ENCODE data around the gene ERBB4. TPM values are rescaled to one million over a fixed set of nuclear protein-coding genes. Genes with fewer than 3 reads are reported as not detected.

ERBB4 gene
- total RNA-seq, 4 donors from 2014 or later, result 0.04 to 0.57 (median 0.35) TPM; not detected in 1

- H3K27ac ChIP-seq, result no peak overlapping the region
- intact Hi-C loops (cut with DNase I), result no loop called here
- peaks cover 0 to 34% (median 0%) of the 10 kb centered on the region in 4 donors for H3K27me3 ChIP-seq
- no peaks in the 10 kb centered on the region for H3K9me3 ChIP-seq
- TF ChIP-seq, protein P1, sequence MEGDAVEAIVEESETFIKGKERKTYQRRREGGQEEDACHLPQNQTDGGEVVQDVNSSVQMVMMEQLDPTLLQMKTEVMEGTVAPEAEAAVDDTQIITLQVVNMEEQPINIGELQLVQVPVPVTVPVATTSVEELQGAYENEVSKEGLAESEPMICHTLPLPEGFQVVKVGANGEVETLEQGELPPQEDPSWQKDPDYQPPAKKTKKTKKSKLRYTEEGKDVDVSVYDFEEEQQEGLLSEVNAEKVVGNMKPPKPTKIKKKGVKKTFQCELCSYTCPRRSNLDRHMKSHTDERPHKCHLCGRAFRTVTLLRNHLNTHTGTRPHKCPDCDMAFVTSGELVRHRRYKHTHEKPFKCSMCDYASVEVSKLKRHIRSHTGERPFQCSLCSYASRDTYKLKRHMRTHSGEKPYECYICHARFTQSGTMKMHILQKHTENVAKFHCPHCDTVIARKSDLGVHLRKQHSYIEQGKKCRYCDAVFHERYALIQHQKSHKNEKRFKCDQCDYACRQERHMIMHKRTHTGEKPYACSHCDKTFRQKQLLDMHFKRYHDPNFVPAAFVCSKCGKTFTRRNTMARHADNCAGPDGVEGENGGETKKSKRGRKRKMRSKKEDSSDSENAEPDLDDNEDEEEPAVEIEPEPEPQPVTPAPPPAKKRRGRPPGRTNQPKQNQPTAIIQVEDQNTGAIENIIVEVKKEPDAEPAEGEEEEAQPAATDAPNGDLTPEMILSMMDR (IDR thresholded peaks at IDR 0.05), result no peak
- TF ChIP-seq POLR2A (IDR thresholded peaks at IDR 0.05), result no peak
- H3K4me1 ChIP-seq, result no peaks in the 10 kb centered on the region
- WGBS, 2 donors, result 78 to 88% methylated on average over 1 of the region's 1 CpG
- no peak overlapping the region for H3K4me3 ChIP-seq
- no peaks in the 10 kb centered on the region for H3K36me3 ChIP-seq
- DNase-seq, result no peak
Observed at GRCh38 chr2:212530373-212530772, 8.2 kb downstream of the ERBB4 start.

- Histone ChIP-seq H3K27me3 (peaks cover 0 to 13% (median 0%) of the 10 kb centered on the region in 4 donors), H3K4me3 (no peak overlapping the region), H3K27ac (no peak overlapping the region), H3K36me3 (no peaks in the 10 kb centered on the region), H3K9me3 (no peaks in the 10 kb centered on the region), H3K4me1 (no peaks in the 10 kb centered on the region)
- no peak for DNase-seq
- TF ChIP-seq, protein P1 (IDR thresholded peaks at IDR 0.05), result peak in 1 of 6 experiments; percentile 18
- no peak for TF ChIP-seq POLR2A (IDR thresholded peaks at IDR 0.05)
- intact Hi-C loops (cut with DNase I), result no loop called here
- 49 to 60% methylated on average over 6 of the region's 6 CpGs for WGBS, 2 donors
Observed at GRCh38 chr2:212528106-212528856, 10.3 kb downstream of the ERBB4 start.

GRCh38 chr2:212526059-212526458 lies 12.5 kb downstream of the ERBB4 start:
- intact Hi-C loops (cut with DNase I), result no loop called here
- Histone ChIP-seq H3K27ac (no peak overlapping the region), H3K36me3 (no peaks in the 10 kb centered on the region), H3K9me3 (no peaks in the 10 kb centered on the region), H3K27me3 (peaks cover 0 to 6% (median 0%) of the 10 kb centered on the region in 4 donors), H3K4me3 (no peak overlapping the region), H3K4me1 (no peaks in the 10 kb centered on the region)
- 73 to 81% methylated on average over 1 of the region's 1 CpG for WGBS, 2 donors
- DNase-seq, result no peak
- TF ChIP-seq POLR2A (IDR thresholded peaks at IDR 0.05), result no peak
- TF ChIP-seq, protein P1 (IDR thresholded peaks at IDR 0.05), result no peak

- H3K4me3 ChIP-seq, result no peak overlapping the region
- intact Hi-C loops (cut with DNase I), result no loop called here
- 27 to 63% methylated on average over 2 of the region's 2 CpGs for WGBS, 2 donors
- TF ChIP-seq, protein P1 (IDR thresholded peaks at IDR 0.05), result no peak
- TF ChIP-seq POLR2A (IDR thresholded peaks at IDR 0.05), result no peak
- no peak overlapping the region for H3K27ac ChIP-seq
- no peaks in the 10 kb centered on the region for H3K9me3 ChIP-seq
- no peaks in the 10 kb centered on the region for H3K36me3 ChIP-seq
- H3K4me1 ChIP-seq, result no peaks in the 10 kb centered on the region
- DNase-seq, result no peak
- peaks cover 0 to 6% (median 0%) of the 10 kb centered on the region in 4 donors for H3K27me3 ChIP-seq
Observed at GRCh38 chr2:212523756-212524155, 14.8 kb downstream of the ERBB4 start.

GRCh38 chr2:212520340-212520739 lies 18.3 kb downstream of the ERBB4 start:
- intact Hi-C loops (cut with DNase I), result no loop called here
- no peaks in the 10 kb centered on the region for H3K27me3 ChIP-seq
- no peak overlapping the region for H3K27ac ChIP-seq
- no peak overlapping the region for H3K4me3 ChIP-seq
- 28 to 40% methylated on average over 2 of the region's 2 CpGs for WGBS, 2 donors
- H3K36me3 ChIP-seq, result no peaks in the 10 kb centered on the region
- no peaks in the 10 kb centered on the region for H3K9me3 ChIP-seq
- H3K4me1 ChIP-seq, result no peaks in the 10 kb centered on the region
- no peak for TF ChIP-seq POLR2A (IDR thresholded peaks at IDR 0.05)
- DNase-seq, result no peak

Data from esophagus squamous epithelium (tissue), 5 donors.